Activated CD4-positive, alpha-beta T cell treated with anti-CD3 and anti-CD28 coated beads, Interleukin-2, amount 10 ng/mL, durations not matched to agents 24 days and 14 days (primary cell): ENCODE results near the gene RRP15. TPM values are rescaled to one million over a fixed set of nuclear protein-coding genes. Genes with fewer than 3 reads are reported as not detected.
"Not testable (repeated sequence)": the region's sequence is repeated elsewhere in the genome, so short reads cannot be mapped to it uniquely, and the experiment has no call there.

Experiments
- DNase-seq: peaks from one replicate; pipeline ENCODE4 v3.0.0; 2022
- H3K27ac Mint-ChIP-seq: one replicate; pipeline ENCODE4 v1.8.0; 2022; ENCODE audit warnings: mild to moderate bottlenecking, mixed read lengths
- H3K27me3 Mint-ChIP-seq: one replicate; pipeline ENCODE4 v1.8.0; 2022; ENCODE audit warnings: mixed read lengths
- H3K36me3 Mint-ChIP-seq: one replicate; pipeline ENCODE4 v1.8.0; 2022; ENCODE audit warnings: low read depth, mild to moderate bottlenecking, mixed read lengths
- H3K4me1 Mint-ChIP-seq: one replicate; pipeline ENCODE4 v1.8.0; 2021; ENCODE audit warnings: mixed read lengths
- H3K4me3 Mint-ChIP-seq: one replicate; pipeline ENCODE4 v1.8.0; 2022; ENCODE audit warnings: mild to moderate bottlenecking, moderate library complexity, mixed read lengths
- H3K9me3 Mint-ChIP-seq: one replicate; pipeline ENCODE4 v1.8.0; 2021; ENCODE audit warnings: mixed read lengths
- intact Hi-C: fragments of 100-400 bp; cut with micrococcal nuclease; formaldehyde crosslinking; loops from one replicate; pipeline ENCODE4 v1.15.1; 2023
- total RNA-seq: library from RNA; stranded (reverse); gene quantifications from 2 replicates; pipeline ENCODE4 v1.2.3, GENCODE V29; 2022

Gene RRP15
- total RNA-seq, 1 donor from 2014 or later: 44.7 TPM

- Mint-ChIP-seq H3K36me3 (peaks cover 18% of the 10 kb centered on the region), H3K27me3 (no peaks in the 10 kb centered on the region), H3K9me3 (no peaks in the 10 kb centered on the region), H3K27ac (no peak overlapping the region), H3K4me3 (no peak overlapping the region), H3K4me1 (no peaks in the 10 kb centered on the region)
- DNase-seq: no peak
- intact Hi-C loops: no loop called here
Measured at GRCh38 chr1:218303176-218303879, 18.2 kb downstream of the RRP15 start.

- intact Hi-C loops: no loop called here
- Mint-ChIP-seq H3K27ac (no peak overlapping the region), H3K4me3 (no peak overlapping the region), H3K4me1 (no peaks in the 10 kb centered on the region), H3K27me3 (no peaks in the 10 kb centered on the region), H3K36me3 (peaks cover 20% of the 10 kb centered on the region), H3K9me3 (no peaks in the 10 kb centered on the region)
- no peak for DNase-seq
Measured at GRCh38 chr1:218304281-218305039, 19.4 kb downstream of the RRP15 start.

- H3K9me3 Mint-ChIP-seq: no peaks in the 10 kb centered on the region
- no peaks in the 10 kb centered on the region for H3K27me3 Mint-ChIP-seq
- no peak overlapping the region for H3K27ac Mint-ChIP-seq
- no peak for DNase-seq
- no peak overlapping the region for H3K4me3 Mint-ChIP-seq
- intact Hi-C loops: no loop called here
- no peaks in the 10 kb centered on the region for H3K4me1 Mint-ChIP-seq
- H3K36me3 Mint-ChIP-seq: peaks cover 23% of the 10 kb centered on the region
Measured at GRCh38 chr1:218305472-218306064, 20.5 kb downstream of the RRP15 start.

- H3K4me3 Mint-ChIP-seq: no peak overlapping the region
- intact Hi-C loops: no loop called here
- H3K9me3 Mint-ChIP-seq: no peaks in the 10 kb centered on the region
- no peak for DNase-seq
- peaks cover 22% of the 10 kb centered on the region for H3K36me3 Mint-ChIP-seq
- no peak overlapping the region for H3K27ac Mint-ChIP-seq
- no peaks in the 10 kb centered on the region for H3K4me1 Mint-ChIP-seq
- no peaks in the 10 kb centered on the region for H3K27me3 Mint-ChIP-seq
Measured at GRCh38 chr1:218312509-218312908, 27.4 kb downstream of the RRP15 start.

- Mint-ChIP-seq H3K4me1 (no peaks in the 10 kb centered on the region), H3K36me3 (peaks cover 15% of the 10 kb centered on the region), H3K4me3 (no peak overlapping the region), H3K9me3 (no peaks in the 10 kb centered on the region), H3K27me3 (no peaks in the 10 kb centered on the region), H3K27ac (no peak overlapping the region)
- DNase-seq: no peak
- intact Hi-C loops: no loop called here
Measured at GRCh38 chr1:218314316-218314715, 29.2 kb downstream of the RRP15 start.

GRCh38 chr1:218315638-218316037 lies 30.5 kb downstream of the RRP15 start:
- no peak for DNase-seq

GRCh38 chr1:218317061-218317460 lies 32.0 kb downstream of the RRP15 start:
- DNase-seq: no peak
- H3K9me3 Mint-ChIP-seq: no peaks in the 10 kb centered on the region
- H3K27me3 Mint-ChIP-seq: no peaks in the 10 kb centered on the region
- no peak overlapping the region for H3K27ac Mint-ChIP-seq
- no peaks in the 10 kb centered on the region for H3K4me1 Mint-ChIP-seq
- H3K4me3 Mint-ChIP-seq: no peak overlapping the region
- intact Hi-C loops: no loop called here
- peaks cover 9% of the 10 kb centered on the region for H3K36me3 Mint-ChIP-seq

More at GRCh38 chr1:218315638-218316037, 30.5 kb downstream of the RRP15 start:
- Mint-ChIP-seq H3K9me3 (no peaks in the 10 kb centered on the region), H3K36me3 (peaks cover 16% of the 10 kb centered on the region), H3K4me1 (no peaks in the 10 kb centered on the region), H3K27me3 (no peaks in the 10 kb centered on the region), H3K27ac (no peak overlapping the region), H3K4me3 (no peak overlapping the region)
- intact Hi-C loops: no loop called here

- intact Hi-C loops, DNase-seq, H3K27ac Mint-ChIP-seq, H3K27me3 Mint-ChIP-seq, H3K9me3 Mint-ChIP-seq, H3K4me3 Mint-ChIP-seq, H3K4me1 Mint-ChIP-seq: not testable (repeated sequence)
- H3K36me3 Mint-ChIP-seq: peaks cover 14% of the 10 kb centered on the region
Measured at GRCh38 chr1:218320182-218320581, 35.1 kb downstream of the RRP15 start.

- H3K9me3 Mint-ChIP-seq: no peaks in the 10 kb centered on the region
- intact Hi-C loops: no loop called here
- H3K4me1 Mint-ChIP-seq: no peaks in the 10 kb centered on the region
- no peak for DNase-seq
- no peak overlapping the region for H3K27ac Mint-ChIP-seq
- no peak overlapping the region for H3K4me3 Mint-ChIP-seq
- H3K36me3 Mint-ChIP-seq: peaks cover 16% of the 10 kb centered on the region
- H3K27me3 Mint-ChIP-seq: no peaks in the 10 kb centered on the region
Measured at GRCh38 chr1:218322762-218323161, 37.7 kb downstream of the RRP15 start.

GRCh38 chr1:218323568-218324225 lies 38.6 kb downstream of the RRP15 start:
- DNase-seq: no peak
- Mint-ChIP-seq H3K27ac (no peak overlapping the region), H3K36me3 (peaks cover 16% of the 10 kb centered on the region), H3K4me3 (no peak overlapping the region), H3K27me3 (no peaks in the 10 kb centered on the region), H3K4me1 (no peaks in the 10 kb centered on the region), H3K9me3 (no peaks in the 10 kb centered on the region)
- intact Hi-C loops: no loop called here

- no peaks in the 10 kb centered on the region for H3K27me3 Mint-ChIP-seq
- no peak overlapping the region for H3K27ac Mint-ChIP-seq
- peaks cover 16% of the 10 kb centered on the region for H3K36me3 Mint-ChIP-seq
- no peaks in the 10 kb centered on the region for H3K4me1 Mint-ChIP-seq
- DNase-seq: no peak
- H3K4me3 Mint-ChIP-seq: no peak overlapping the region
- intact Hi-C loops: no loop called here
- H3K9me3 Mint-ChIP-seq: no peaks in the 10 kb centered on the region
Measured at GRCh38 chr1:218324226-218324580, 39.1 kb downstream of the RRP15 start.

- H3K27me3 Mint-ChIP-seq: no peaks in the 10 kb centered on the region
- intact Hi-C loops: no loop called here
- no peak overlapping the region for H3K4me3 Mint-ChIP-seq
Measured at GRCh38 chr1:218328769-218329168, 43.7 kb downstream of the RRP15 start.

GRCh38 chr1:218330043-218330623 lies 45.0 kb downstream of the RRP15 start:
- H3K27ac Mint-ChIP-seq: no peak overlapping the region
- intact Hi-C loops: loop anchor here (1.0 kb wide), 1 partner anchor 191 kb away; no protein-coding TSS in a partner anchor
- no peaks in the 10 kb centered on the region for H3K9me3 Mint-ChIP-seq
- peaks cover 8% of the 10 kb centered on the region for H3K36me3 Mint-ChIP-seq
- no peak overlapping the region for H3K4me3 Mint-ChIP-seq
- DNase-seq: no peak
- H3K4me1 Mint-ChIP-seq: no peaks in the 10 kb centered on the region
- H3K27me3 Mint-ChIP-seq: no peaks in the 10 kb centered on the region

More at GRCh38 chr1:218328769-218329168, 43.7 kb downstream of the RRP15 start:
- DNase-seq: no peak
- no peak overlapping the region for H3K27ac Mint-ChIP-seq
- no peaks in the 10 kb centered on the region for H3K4me1 Mint-ChIP-seq
- H3K36me3 Mint-ChIP-seq: peaks cover 13% of the 10 kb centered on the region
- H3K9me3 Mint-ChIP-seq: no peaks in the 10 kb centered on the region
